Measurements from ENCODE around the gene FCAMR.

FCAMR gene

DNA sequence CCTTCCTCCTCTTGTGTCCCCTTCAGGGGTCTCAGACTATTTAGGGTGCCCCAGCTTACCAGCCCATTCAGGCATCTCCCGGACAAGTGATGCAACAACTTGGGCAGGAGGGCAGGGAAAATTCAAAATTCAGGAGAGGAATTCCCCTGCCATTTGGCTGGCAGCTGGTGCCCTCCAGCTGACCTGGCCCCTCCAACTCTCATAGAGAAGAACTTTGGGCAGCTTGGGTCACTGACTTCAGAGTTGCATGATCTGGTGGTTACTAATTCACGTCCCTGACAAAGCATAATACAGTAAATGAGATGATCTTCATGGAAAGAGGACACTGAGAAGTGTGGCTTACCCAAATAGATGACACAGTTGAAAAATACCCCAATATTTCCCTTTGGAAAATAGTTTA is at the start of gene FCAMR:
TSS of gene FCAMR (minus strand) at position 15 of the 400 bp plus-strand sequence. CDS start 335 bp downstream, outside the sequence.
- no peak for DNase-seq (ENCODE audit: low read depth)

DNA sequence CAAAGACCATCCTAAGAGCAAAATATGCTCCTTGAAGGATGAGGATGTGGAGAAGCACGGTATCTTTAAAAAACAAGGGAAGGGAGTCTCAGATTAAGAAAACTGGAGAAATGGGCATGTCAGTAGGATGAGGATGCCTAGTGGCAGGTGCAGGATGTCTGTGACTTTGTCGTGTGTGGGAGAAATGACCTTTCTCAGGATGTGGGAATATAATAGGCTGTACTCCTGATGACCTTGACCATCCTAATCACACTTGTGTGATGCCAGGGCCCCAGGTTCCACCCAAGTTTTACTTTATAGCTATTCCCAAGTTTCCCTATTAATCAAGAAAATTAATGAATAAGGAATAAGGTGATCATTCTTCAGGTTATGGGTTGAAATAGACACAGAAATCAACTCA is 49.4 kb upstream of the FCAMR start:
- no peak for DNase-seq (ENCODE audit: low read depth)

DNA sequence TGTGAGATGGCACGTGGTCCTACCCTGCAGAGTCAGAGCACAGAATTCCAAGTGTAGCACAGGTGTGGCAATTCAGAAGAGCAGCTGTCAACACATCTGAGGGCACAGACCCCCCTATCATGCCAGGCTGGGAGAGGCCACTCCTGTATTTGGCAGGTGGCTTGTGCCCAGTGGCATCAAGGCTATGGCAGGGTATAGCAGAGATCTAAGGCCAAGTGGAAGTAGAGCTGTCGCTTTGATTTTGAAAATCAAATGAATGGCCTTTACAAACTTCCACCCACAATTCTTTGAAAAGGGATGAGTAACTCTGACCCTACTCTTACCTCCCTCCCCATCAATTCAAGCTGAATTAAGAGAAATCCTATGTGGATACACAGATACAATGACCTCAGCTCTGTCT is 48.9 kb upstream of the FCAMR start:
- no peak for DNase-seq (ENCODE audit: low read depth)

- DNase-seq (ENCODE audit: low read depth): no peak
Observed at GRCh38 chr1:207018707-207019106, 48.4 kb upstream of the FCAMR start.

DNA sequence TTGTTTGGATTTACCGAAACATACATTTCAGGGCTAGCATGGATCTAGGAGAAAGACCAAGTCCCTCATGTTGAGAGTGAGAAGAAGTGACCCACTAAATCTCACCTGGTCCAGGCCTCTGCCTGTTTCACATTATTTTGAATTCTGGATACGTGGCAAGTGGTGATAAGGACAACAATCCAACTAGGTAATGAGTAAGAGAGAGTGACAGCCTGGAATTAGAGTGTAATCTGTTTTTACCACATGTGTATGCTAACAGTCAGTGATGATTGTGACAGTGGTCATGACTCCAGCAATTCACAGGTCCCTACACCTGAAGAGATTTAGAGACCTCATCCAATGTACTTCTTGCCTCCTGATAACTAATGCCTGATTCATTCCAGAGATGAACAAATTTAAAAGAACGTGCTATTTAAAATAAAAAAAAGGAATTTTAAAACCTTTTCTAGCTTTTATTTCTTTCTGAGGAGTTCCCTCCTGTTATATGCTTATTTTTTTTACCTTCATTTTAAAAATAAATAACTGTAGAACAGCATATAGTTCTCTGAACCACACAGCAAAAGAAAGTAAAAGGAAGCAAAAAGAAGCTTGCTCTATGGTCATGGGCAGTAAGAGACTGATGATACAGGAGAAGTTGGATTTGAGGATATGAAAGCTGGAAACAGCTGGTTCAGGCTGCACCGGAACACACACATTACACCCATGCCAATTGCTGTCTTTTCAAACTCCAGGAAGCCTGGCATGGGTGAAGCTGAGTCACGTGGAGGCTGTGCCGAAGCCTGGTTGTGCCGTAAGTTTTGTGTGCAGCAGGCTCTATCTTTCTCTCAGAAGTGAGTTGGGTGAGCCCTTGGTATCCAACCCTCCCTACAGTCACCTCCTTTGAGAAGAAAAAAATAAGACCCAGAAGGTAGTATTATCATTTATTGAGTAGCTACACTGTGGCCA is 47.6 kb upstream of the FCAMR start:
- DNase-seq (ENCODE audit: low read depth): no peak

GRCh38 chr1:207015791-207016190 is 45.5 kb upstream of the FCAMR start:
- no peak for DNase-seq (ENCODE audit: low read depth)

- DNase-seq (ENCODE audit: low read depth): no peak
Observed at GRCh38 chr1:207014728-207015127, 44.5 kb upstream of the FCAMR start.

- no peak for DNase-seq (ENCODE audit: low read depth)
Observed at GRCh38 chr1:207013321-207014085, 43.2 kb upstream of the FCAMR start.

- no peak for DNase-seq (ENCODE audit: low read depth)
Observed at GRCh38 chr1:207010726-207011125, 40.5 kb upstream of the FCAMR start.

DNA sequence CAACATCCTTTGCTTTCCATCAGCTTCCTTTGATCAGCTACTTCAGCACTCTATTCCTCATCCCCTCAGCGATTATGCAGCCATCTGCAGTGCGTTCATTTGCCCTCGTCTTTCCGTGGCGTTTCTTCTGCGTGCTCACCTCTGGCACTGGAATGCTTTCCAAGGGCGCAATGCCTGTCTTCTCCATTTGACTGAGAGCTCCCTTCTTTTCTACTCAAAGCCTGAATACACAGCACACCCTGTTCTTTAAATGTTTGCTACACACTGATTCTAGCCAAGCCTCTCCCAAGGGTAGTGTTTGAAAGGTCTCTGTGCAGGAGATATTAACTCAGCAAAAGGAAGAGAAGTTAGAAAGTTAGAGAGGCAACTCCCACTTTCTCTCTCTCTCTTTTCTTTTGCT is 39.7 kb upstream of the FCAMR start:
- no peak for DNase-seq (ENCODE audit: low read depth)

DNA sequence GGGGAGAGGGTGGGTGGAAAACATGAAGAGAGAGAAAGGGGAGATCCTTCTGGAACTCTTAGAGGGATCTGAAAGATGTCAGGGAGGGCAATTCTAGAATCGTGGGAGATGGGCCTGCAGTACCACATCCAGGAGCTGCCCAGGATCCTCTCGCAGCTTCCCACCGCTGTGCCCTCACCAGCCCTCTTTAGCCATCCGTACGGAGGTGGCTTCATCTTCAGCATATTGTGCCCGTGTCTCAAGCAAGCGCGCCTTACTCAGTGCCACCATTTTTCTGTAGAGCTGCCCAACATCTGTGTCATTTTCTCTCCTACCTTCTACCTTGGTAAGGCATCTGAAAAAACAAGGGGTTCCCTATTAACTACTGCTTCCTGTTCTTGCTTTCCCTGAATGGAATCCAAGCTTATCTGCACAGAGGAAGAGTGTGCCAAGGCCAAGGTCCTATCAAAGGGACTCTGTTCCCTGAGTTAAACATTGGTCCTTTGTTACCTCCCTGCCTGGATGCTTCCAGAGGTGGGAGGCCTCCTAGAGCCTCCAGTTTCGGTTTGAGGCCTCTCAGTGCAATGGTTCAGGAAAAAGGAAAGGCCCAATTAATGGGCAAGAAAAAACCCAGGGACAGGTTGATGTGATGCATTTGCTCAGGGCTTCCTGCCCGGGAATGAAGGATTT is 39.1 kb upstream of the FCAMR start:
- no peak for DNase-seq (ENCODE audit: low read depth)

DNA sequence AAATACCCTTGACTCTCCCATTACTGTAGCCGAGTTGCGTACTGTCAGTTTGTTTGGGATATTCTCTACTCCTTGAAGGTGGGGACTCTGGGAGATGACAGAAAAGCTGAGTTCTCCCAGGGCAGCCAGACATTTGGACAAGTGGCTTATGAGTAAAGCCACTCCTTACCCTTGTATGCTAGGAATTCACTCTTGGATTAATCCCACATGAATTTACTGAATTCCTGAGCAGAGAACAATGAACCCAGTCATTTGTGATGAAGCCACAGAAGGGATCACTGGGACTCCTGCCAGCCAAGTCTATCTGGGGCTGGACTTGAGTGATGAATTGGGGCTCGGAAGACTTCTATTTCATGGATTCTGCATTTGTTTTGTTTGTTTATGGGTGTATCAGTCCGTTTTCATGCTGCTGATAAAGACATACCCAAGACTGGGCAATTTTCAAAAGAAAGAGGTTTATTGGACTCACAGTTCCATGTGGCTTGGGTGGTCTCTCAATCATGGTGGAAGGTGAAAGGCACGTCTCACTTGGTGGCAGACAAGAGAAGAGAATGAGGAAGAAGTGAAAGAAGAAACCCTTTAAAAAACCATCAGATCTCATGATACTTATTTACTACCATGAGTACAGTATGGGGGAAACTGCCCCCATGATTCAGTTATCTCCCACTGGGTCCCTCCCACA is 37.2 kb upstream of the FCAMR start:
- peak; percentile 97 for DNase-seq (ENCODE audit: low read depth)

DNA sequence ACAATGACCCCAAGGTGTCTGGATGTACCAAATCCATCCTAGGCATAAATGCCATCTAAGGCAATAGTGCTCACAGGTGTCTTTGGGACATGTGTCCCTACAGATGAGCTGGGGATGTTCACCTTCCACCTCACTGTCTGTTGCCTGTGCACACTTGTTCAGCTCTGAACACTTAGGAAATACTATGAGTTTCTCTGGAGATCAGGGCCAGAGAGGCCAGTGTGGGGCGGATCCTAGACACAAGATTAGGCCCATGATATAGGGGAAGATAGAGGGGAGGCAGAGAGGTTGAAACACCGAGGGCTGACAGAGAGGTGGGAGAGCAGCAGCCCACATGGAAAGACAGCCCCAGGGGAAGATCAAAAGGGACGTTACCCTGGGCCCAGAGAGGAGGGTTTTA is 36.7 kb upstream of the FCAMR start:
- DNase-seq (ENCODE audit: low read depth): no peak

GRCh38 chr1:207006083-207006482 is 35.8 kb upstream of the FCAMR start:
- no peak for DNase-seq (ENCODE audit: low read depth)

DNA sequence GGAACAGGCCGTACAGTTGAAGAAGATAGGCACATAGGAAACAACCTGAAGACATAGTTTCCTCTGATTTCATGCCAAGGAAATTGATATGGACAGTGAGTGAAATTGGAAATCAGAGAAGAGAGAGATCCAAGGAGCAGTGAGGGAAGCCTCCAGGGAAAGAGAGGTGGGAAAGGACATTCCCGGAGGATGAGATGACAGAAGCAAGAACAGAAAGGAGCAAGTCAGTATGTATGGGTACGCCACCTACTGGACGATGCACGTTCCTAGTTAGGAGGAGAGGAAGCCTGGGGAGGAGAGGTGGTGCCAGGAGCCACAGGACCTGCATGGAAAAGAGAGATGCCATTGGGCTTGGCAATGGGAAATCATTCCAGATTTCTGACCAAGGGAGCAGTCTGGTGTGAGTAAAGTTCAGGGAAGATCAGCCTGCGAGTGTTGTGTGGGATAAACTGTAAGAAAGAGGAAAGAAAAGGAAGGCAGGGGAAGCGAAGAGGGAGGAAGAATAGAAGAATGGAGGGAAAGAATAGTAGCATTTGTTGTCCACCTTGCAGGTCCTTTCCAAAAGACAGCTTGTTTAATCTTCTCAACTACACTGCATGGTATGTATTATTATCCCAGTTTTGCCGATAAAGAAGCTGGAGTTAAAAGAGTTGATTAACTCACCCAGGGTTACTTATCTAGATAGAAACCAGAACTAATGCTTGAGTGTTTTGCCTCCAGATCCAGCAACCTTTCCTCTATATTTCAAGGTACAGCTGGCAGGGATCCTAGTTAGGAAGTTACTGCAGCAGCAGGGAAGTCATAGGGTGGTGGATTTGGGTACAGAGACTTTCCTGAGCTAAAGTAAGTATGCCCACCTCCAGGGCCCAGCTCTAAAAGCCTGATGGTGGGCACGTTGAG is 34.9 kb upstream of the FCAMR start:
- peak; percentile 86 for DNase-seq (ENCODE audit: low read depth)

DNA sequence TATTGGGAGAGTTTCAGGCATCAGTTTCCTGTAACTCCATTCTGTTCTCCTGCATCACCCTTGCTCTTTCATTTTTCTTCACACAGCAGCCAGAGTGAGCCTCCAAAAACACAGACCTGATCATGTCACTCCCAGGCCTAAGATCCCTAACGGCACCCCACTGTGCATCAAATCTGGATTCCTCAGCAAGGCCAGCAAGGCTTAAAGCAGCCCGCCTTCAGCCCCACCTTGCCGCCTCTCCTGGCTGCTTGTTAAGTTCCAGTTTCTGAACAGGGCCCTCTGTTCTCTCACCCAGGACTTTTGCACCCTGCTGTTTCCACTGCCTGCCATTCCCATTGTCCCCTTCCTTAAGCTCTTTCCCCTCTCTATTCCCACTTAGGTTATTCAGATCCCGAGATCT is 33.0 kb upstream of the FCAMR start:
- DNase-seq (ENCODE audit: low read depth): no peak

- peak; percentile 50 for DNase-seq (ENCODE audit: low read depth)
Observed at GRCh38 chr1:207002724-207003146, 32.5 kb upstream of the FCAMR start.

- DNase-seq (ENCODE audit: low read depth): no peak
Observed at GRCh38 chr1:207001492-207002245, 31.4 kb upstream of the FCAMR start.

- no peak for DNase-seq (ENCODE audit: low read depth)
Observed at GRCh38 chr1:207000651-207001291, 30.5 kb upstream of the FCAMR start.

GRCh38 chr1:206998816-206999215 is 28.6 kb upstream of the FCAMR start:
- DNase-seq (ENCODE audit: low read depth): no peak

Data from EH (cell line).